HUES64 (cell line): Measurements from ENCODE around the gene SENP1.

Experiments used
- H3K27ac ChIP-seq: 2 replicates; pipeline ENCODE4 v1.7.0; 2013; ENCODE audit warnings: low read depth, low read length, inconsistent platforms
- H3K27me3 ChIP-seq: 2 replicates; pipeline ENCODE4 v1.6.1; 2013; ENCODE audit warnings: mild to moderate bottlenecking, low read length; ENCODE audit not compliant: insufficient read depth
- H3K36me3 ChIP-seq: 2 replicates; pipeline ENCODE4 v1.6.1; 2013; ENCODE audit warnings: mild to moderate bottlenecking, low read length; ENCODE audit not compliant: insufficient read depth
- H3K4me1 ChIP-seq: 2 replicates; pipeline ENCODE4 v1.6.1; 2013; ENCODE audit warnings: mild to moderate bottlenecking, low read length, moderate library complexity; ENCODE audit not compliant: insufficient read depth
- H3K4me3 ChIP-seq: 2 replicates; pipeline ENCODE4 v1.5.1; 2013; ENCODE audit warnings: mild to moderate bottlenecking, low read length, moderate library complexity
- H3K9ac ChIP-seq: 2 replicates; pipeline ENCODE4 v1.6.1; 2013; ENCODE audit warnings: mild to moderate bottlenecking, low read depth, low read length
- H3K9me3 ChIP-seq: 2 replicates; pipeline ENCODE4 v1.6.1; 2013; ENCODE audit warnings: low read depth, low read length; ENCODE audit not compliant: insufficient read depth
- WGBS: fragments of 150-250, 120-280 bp; methylation state at CpG from one replicate; pipeline ENCODE4 v1.1.7; 2013; ENCODE audit warnings: missing lambda C conversion rate; 5-methylcytosine and 5-hydroxymethylcytosine counted together

Gene SENP1

DNA sequence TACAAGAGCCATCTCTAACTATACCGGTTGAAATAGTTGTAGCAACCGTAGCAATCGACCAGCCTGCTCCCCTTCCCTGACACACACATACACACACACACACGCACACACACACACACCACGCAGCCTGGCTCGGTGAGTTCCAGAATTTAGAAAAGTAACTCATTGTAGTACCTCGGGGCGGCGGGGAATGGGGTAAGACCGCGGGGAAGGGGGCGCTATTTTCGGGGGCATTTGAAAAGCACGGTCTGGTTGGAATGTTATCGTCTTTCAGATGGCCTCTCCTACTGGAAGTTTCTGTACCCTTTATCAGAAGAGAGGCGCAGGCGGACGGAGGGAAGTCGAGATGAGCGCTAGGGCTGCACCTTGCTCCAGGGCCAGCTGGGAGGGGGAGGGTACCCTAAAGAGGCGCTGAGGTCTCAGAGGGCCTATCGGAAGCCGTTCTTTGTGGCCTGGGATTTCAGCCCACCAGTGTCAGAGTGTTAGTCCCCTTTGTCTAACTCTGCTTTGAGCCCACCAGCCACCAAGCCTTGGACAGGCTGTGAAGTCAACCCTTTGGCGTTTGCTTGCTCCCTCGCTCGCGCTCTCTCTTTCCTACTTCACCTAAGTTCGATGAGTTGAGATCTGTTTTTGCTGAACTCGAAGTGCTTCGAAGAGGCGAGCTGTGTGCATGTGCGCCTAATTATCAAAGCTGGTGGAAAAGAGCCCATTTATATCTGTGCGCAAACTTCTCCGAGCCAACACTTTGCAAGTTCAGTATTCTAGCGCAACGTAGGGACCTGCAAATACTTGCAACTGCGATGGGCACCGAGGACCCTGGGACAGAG, 102.4 kb downstream of the SENP1 start:
- Histone ChIP-seq H3K36me3 (no peaks in the 10 kb centered on the region), H3K4me1 (peaks cover 31% of the 10 kb centered on the region), H3K9ac (no peak overlapping the region; the same call in 1 of the 2 replicates), H3K27ac (no peak overlapping the region), H3K27me3 (peaks cover 100% of the 10 kb centered on the region), H3K4me3 (peak overlapping the region; percentile 55), H3K9me3 (no peaks in the 10 kb centered on the region)
- 7% methylated on average over 38 of the region's 38 CpGs for WGBS

- Histone ChIP-seq H3K9me3 (no peaks in the 10 kb centered on the region), H3K27me3 (peaks cover 100% of the 10 kb centered on the region), H3K36me3 (no peaks in the 10 kb centered on the region), H3K27ac (no peak overlapping the region), H3K4me1 (peaks cover 34% of the 10 kb centered on the region), H3K9ac (no peak overlapping the region), H3K4me3 (peak overlapping the region; percentile 55)
- WGBS: 2% methylated on average over 26 of the region's 26 CpGs
Measured at GRCh38 chr12:48002773-48003218, 103.1 kb downstream of the SENP1 start.

- H3K9me3 ChIP-seq: no peaks in the 10 kb centered on the region
- no peak overlapping the region for H3K9ac ChIP-seq
- WGBS: under 1% methylated on average over 13 of the region's 13 CpGs
- peak overlapping the region; percentile 55 for H3K4me3 ChIP-seq
- H3K27ac ChIP-seq: no peak overlapping the region
- peaks cover 100% of the 10 kb centered on the region for H3K27me3 ChIP-seq
- H3K4me1 ChIP-seq: peaks cover 34% of the 10 kb centered on the region
- H3K36me3 ChIP-seq: no peaks in the 10 kb centered on the region
Measured at GRCh38 chr12:48002414-48002730, 103.5 kb downstream of the SENP1 start.

- peaks cover 34% of the 10 kb centered on the region for H3K4me1 ChIP-seq
- H3K36me3 ChIP-seq: no peaks in the 10 kb centered on the region
- H3K4me3 ChIP-seq: peak overlapping the region; percentile 55
- H3K27me3 ChIP-seq: peaks cover 100% of the 10 kb centered on the region
- WGBS: under 1% methylated on average over 57 of the region's 57 CpGs
- H3K9ac ChIP-seq: peak overlapping the region; percentile 14; the same call in 1 of the 2 replicates
- H3K9me3 ChIP-seq: no peaks in the 10 kb centered on the region
- H3K27ac ChIP-seq: no peak overlapping the region
Measured at GRCh38 chr12:48001505-48002413, 104.1 kb downstream of the SENP1 start.

- Histone ChIP-seq H3K9me3 (no peaks in the 10 kb centered on the region), H3K36me3 (no peaks in the 10 kb centered on the region), H3K4me3 (peak overlapping the region; percentile 55), H3K27me3 (peaks cover 100% of the 10 kb centered on the region), H3K9ac (no peak overlapping the region), H3K27ac (no peak overlapping the region), H3K4me1 (peaks cover 34% of the 10 kb centered on the region)
- 3% methylated on average over 18 of the region's 18 CpGs for WGBS
Measured at GRCh38 chr12:48000878-48001504, 104.9 kb downstream of the SENP1 start.

GRCh38 chr12:47999816-48000215, 106.1 kb downstream of the SENP1 start:
- Histone ChIP-seq H3K4me1 (peaks cover 29% of the 10 kb centered on the region), H3K4me3 (no peak overlapping the region), H3K27me3 (peaks cover 100% of the 10 kb centered on the region), H3K9me3 (no peaks in the 10 kb centered on the region), H3K9ac (no peak overlapping the region), H3K27ac (no peak overlapping the region), H3K36me3 (no peaks in the 10 kb centered on the region)
- 58% methylated on average over 7 of the region's 9 CpGs for WGBS

DNA sequence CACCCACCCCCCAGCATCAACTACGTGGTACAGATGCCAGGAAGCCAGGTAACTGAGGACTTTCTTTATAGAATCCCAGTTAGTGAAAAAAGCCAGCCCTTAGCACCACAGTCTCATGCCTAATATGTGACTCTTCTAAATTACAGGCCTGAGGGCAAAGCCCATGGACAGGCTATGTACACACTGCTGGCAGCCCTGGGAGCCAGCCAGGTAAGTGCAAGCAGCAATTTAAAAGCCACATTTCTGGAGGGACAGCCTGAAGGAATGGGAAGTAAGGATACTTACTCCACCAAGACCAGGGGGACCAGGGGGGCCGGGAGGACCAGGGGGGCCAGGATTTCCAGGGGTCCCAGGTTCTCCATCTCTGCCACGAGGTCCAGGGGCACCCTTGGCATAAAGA, 108.6 kb downstream of the SENP1 start:
- peaks cover 18% of the 10 kb centered on the region; the same call in 1 of the 2 replicates for H3K4me1 ChIP-seq
- no peaks in the 10 kb centered on the region; the same call in 1 of the 2 replicates for H3K36me3 ChIP-seq
- 69% methylated on average over 3 of the region's 3 CpGs for WGBS
- H3K27ac ChIP-seq: no peak overlapping the region
- H3K27me3 ChIP-seq: peaks cover 100% of the 10 kb centered on the region
- no peaks in the 10 kb centered on the region for H3K9me3 ChIP-seq
- H3K9ac ChIP-seq: no peak overlapping the region
- H3K4me3 ChIP-seq: no peak overlapping the region

DNA sequence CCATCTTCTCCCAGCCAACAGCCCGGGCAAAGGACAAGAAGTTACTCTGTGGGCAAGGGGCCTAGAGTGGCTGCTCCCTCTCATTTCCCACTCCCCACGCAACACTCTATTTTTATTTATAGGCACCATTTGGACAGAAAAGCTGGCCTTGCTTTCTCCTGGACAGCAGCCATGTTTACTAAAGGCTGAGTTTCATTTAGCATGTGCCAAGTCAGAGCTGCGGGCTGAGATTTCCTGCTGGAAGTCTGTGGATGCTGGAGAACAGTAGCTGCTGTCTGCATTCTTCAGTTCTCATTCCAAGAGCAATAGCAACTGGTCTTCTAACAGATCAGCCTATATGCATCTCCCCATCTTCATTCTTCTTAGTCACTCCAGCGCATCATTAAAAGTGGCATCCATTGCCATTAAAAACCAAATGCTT, 109.9 kb downstream of the SENP1 start:
- peaks cover 11% of the 10 kb centered on the region; the same call in 1 of the 2 replicates for H3K4me1 ChIP-seq
- 93% methylated on average over 4 of the region's 4 CpGs for WGBS
- no peak overlapping the region for H3K9ac ChIP-seq
- no peak overlapping the region for H3K27ac ChIP-seq
- H3K27me3 ChIP-seq: peaks cover 99% of the 10 kb centered on the region
- no peaks in the 10 kb centered on the region for H3K9me3 ChIP-seq
- no peak overlapping the region for H3K4me3 ChIP-seq
- no peaks in the 10 kb centered on the region; the same call in 1 of the 2 replicates for H3K36me3 ChIP-seq

GRCh38 chr12:47993491-47993890, 112.4 kb downstream of the SENP1 start:
- H3K4me3 ChIP-seq: no peak overlapping the region
- WGBS: 88% methylated on average over 5 of the region's 5 CpGs
- H3K9ac ChIP-seq: no peak overlapping the region
- H3K27me3 ChIP-seq: peaks cover 91% of the 10 kb centered on the region
- no peaks in the 10 kb centered on the region for H3K9me3 ChIP-seq
- peaks cover 9% of the 10 kb centered on the region; the same call in 1 of the 2 replicates for H3K4me1 ChIP-seq
- H3K36me3 ChIP-seq: no peaks in the 10 kb centered on the region; the same call in 1 of the 2 replicates
- H3K27ac ChIP-seq: no peak overlapping the region
